Activated CD4-positive, alpha-beta T cell treated with anti-CD3 and anti-CD28 coated beads, Interleukin-2, Interleukin-4, amounts not matched to agents 100 ng/mL and 50 ng/mL, durations not matched to agents 16 hours and 8 hours (primary cell): Measurements from ENCODE around the gene MBLAC1.
A peak's percentile ranks its signal among the peaks of the same experiment; 100 is the strongest.

Experiments
- DNase-seq: peaks from one replicate; pipeline ENCODE4 v3.0.0-alpha.2; 2020; ENCODE audit warnings: low spot score

MBLAC1 gene

DNA sequence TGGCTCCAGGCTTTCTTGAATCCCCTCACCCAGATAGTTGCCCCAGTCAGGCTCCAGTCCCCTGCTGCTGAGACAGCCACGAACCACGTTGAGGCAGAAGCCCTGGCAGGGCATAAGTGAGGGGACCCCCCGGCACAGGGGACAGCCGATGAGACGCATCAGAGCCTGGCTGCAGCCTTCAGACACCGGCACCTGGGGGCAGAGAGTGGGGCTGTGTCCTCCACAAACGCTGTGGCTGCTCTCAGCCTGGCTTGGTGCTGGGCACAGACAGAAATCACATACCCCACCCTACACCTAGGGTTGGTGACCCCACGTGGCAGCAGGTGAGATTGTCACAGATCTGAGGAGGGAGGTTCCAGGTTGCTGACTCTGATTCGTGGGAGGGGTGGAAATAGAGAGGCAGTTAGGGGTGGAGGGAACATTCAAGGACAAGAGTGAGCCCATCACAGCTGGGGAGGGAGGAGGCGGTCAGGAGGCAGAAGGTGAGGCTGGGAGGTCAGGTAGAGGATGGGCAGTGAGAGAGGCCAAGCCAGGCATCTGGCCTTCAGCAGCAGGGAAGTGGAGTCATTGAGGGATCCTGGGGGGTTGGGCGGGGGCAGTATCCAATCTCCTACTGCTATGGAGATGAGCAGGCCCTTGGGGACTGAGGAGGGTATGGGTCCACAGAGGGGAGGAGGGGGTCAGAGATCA is 47.2 kb downstream of the MBLAC1 start:
- DNase-seq = no peak

DNA sequence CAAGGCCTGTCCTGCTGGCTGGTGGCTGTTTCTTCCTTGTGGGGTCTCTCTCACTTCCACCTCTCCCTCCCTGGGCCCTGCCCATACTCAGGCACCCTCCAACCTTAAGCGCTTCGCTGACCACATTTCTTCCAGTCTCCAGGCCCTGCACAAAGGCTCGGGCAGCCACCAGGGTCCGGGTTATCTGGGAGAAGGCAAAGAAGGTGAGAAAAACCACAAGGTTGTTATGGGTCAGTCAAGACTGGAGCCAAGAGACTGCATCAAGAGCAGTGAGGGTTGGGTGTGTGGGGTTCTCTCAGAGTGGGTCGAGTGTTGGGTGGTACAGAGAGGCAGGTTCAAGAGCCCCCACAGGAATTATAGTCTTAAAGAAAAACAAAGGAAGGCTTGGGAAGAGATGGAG is 47.8 kb downstream of the MBLAC1 start:
- no peak for DNase-seq

DNA sequence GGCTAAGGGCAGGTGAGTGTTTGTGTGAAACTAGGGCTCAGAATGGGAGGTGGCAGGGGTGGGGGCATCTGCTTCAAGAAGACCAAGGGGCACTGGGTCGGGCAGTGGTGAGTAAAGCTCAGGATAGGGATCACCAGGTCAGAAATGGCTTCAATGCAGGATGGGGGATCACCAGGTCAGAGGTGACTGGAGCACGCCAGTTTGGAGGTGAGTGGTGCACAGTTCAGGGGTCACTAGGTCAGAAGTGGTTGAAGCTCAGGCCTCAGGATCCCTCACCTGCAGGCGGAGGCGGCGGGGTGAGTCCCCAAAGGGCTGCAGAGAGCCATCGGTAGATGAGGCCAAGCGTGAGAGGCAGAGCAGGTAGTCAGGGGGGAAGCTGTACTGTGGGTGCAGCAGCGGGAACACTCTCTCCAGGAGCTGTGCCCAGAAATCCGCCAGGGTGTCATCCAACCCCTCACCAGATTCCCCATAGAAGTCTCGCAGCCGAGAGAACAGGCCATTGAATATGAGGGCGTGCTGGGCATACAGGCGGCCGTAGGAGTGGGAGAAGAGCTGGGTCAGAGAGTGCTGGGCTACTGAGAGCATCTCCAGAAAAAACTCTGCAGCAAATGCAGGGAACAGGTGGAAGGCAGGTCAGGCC is 48.6 kb downstream of the MBLAC1 start:
- no peak for DNase-seq

DNA sequence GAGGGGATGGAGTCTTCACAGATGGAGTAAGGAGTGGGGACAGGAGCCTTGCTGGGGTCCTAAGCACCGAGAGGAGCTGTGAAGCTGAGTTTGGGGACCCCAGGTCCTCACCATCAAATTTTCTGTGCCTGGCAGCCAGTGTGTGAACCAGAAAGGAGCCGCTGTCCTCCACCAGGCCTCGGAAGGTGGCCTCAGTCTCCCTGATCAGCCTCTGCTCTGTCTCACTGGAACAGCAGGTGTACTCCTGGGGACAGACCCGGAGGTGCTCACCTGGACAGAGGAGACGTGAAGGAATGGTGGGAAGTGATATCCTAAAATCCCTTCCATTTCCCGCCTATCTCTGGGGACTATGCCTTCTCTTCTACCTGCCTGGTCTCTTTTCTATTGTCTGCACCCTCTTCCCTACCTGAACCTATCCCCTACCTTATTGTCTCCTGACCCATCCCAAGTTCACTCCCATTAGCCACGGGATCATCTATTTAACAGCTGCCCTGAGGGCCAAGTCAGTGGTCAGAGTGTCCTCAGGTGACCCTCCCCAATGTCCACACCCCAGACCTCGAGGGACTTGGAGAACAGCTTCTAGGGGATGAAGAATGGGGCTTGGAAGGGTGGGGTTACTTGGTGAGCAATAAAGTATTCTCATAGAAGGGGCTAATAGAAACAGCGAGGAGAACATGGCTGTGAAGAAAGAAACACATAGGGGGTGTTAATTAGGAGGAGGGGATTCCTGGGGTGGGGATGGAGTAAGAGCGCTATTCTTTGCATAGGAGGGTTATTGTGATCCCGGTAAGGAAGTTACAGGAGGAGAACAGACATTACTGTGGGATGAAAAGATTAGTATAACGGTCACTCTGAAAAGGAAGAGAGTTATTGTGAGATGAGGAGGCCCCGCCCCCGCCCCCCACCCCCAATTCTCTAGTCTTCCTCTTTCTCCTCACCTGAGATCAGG is 49.6 kb downstream of the MBLAC1 start:
- DNase-seq = no peak

DNA sequence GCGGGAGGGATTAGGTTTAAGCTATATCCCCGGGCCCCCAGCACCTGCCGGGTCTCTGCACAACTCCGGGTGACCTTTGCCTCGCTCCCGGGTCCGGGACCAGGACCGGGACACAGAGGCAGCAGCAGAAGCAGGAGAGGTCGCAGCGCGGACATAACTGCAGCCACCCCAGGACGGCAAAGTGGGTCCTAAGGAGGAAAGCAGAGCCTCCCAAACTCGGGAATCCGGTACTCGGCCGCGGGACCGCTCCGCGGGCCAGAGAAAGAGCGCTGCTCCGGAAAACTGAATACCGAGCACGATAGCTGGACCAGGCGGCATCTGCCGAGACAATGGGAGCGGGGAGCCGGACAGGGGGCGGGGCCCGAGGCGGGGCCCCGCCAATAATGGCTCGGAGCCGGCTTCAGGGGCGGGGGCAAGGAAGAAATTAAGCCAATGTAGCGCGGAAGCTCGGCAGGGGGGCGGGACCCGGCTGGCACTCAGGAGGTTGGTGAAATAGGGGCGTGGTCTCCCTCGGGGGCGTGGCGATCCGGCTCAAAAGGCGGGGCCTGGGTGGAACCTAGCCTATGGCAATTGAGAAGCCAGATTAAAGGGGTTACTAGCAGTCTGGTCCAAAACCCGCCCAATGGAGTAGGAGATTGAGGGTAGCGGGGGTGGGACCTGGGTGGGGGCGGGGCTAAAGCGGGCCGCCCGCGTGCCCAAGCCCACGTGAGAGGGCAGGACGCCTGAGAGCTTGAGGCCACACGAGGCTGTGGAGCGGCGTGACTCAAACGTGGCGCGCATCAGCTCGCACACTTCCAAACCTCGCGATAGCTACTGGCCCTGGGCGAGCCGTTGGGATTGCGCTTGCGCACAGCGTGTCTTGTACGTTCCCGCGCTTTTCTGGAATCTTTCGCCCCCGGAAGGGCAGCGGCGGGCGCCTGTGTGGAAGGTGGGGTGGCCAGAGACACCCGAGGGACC is 50.6 kb downstream of the MBLAC1 start, which contains the start of the genes GPC2 and STAG3:
GPC2 (minus strand) TSS at position 337 of the 957 bp plus-strand sequence; CDS start at position 155, 182 bp downstream.
STAG3 (plus strand) TSS at position 874 of the 957 bp plus-strand sequence. CDS start 2,639 bp downstream, outside the sequence.
- DNase-seq = peak; percentile 97
